IMR-90 (cell line): ENCODE data around the gene RBBP7.

Experiments used
- MAFK ChIP-seq: IDR thresholded peaks from 2 replicates; pipeline ENCODE4 v1.6.1; 2012; ENCODE audit warnings: low read depth, low read length, improper control_type of control experiment
- TF ChIP-seq, protein P1 (sequence below): conservative IDR thresholded peaks from 2 replicates; pipeline ENCODE4 v1.5.1; 2012; ENCODE audit warnings: mild to moderate bottlenecking, low read depth, low read length, improper control_type of control experiment

DNA sequence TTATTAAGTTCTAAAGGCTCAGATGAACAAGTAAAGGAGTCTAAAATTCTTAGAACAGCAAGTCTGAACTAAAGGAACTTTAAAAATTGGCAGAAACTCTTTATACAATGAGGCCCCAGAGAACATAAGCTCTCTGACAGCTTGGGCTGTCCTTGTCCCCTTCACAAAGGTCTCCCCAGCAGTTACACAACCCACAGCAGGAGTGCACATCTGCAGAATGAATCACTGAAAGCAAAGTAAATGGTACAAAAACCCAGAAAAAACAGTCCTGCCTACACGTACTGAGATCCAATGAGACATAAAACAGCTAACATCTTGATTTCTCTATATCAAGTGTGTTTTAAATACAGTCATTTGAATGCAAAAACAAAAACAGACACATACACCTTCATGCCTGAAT is 18.7 kb downstream of the RBBP7 start:
- TF ChIP-seq MAFK = no peak
- TF ChIP-seq, protein P1, sequence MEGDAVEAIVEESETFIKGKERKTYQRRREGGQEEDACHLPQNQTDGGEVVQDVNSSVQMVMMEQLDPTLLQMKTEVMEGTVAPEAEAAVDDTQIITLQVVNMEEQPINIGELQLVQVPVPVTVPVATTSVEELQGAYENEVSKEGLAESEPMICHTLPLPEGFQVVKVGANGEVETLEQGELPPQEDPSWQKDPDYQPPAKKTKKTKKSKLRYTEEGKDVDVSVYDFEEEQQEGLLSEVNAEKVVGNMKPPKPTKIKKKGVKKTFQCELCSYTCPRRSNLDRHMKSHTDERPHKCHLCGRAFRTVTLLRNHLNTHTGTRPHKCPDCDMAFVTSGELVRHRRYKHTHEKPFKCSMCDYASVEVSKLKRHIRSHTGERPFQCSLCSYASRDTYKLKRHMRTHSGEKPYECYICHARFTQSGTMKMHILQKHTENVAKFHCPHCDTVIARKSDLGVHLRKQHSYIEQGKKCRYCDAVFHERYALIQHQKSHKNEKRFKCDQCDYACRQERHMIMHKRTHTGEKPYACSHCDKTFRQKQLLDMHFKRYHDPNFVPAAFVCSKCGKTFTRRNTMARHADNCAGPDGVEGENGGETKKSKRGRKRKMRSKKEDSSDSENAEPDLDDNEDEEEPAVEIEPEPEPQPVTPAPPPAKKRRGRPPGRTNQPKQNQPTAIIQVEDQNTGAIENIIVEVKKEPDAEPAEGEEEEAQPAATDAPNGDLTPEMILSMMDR = no peak
